WTC11 (cell line): ENCODE results near the gene ATF1. TPM values are rescaled to one million over a fixed set of nuclear protein-coding genes. Genes with fewer than 3 reads are reported as not detected.

Source experiments
- ATAC-seq: fragments of 200-7000 bp; cut with Tn5 transposase; 2 replicates; pipeline ENCODE4 v1.10.0; 2021; ENCODE audit warnings: mild to moderate bottlenecking, moderate library complexity
- CTCF ChIA-PET: fragments of 300-600 bp; sonication (Branson Sonifier 250); formaldehyde crosslinking; loops from one replicate; lab custom pipeline; 2021; ENCODE audit warnings: antibody characterized with exemption; lab: Charles Lee
- POLR2A ChIA-PET: fragments of 350-600 bp; sonication (Branson Sonifier 250); formaldehyde crosslinking; loops from one replicate; lab custom pipeline; 2021; ENCODE audit warnings: antibody characterized with exemption; lab: Charles Lee
- DNase-seq: peaks from one replicate; pipeline ENCODE4 v3.0.0; 2021; ENCODE audit warnings: low spot score
- H3K27ac Mint-ChIP-seq: 2 replicates; pipeline ENCODE4 v1.8.0; 2021; ENCODE audit warnings: mixed read lengths
- H3K27me3 Mint-ChIP-seq: 2 replicates; pipeline ENCODE4 v1.8.0; 2021; ENCODE audit warnings: low read depth, mild to moderate bottlenecking, moderate library complexity, mixed read lengths
- H3K36me3 Mint-ChIP-seq: 2 replicates; pipeline ENCODE4 v1.8.0; 2021; ENCODE audit warnings: mixed read lengths
- H3K4me1 Mint-ChIP-seq: 2 replicates; pipeline ENCODE4 v1.8.0; 2022; ENCODE audit warnings: mixed read lengths
- H3K4me3 Mint-ChIP-seq: 2 replicates; pipeline ENCODE4 v1.8.0; 2021; ENCODE audit warnings: mild to moderate bottlenecking, moderate library complexity, mixed read lengths
- H3K9me3 Mint-ChIP-seq: 2 replicates; pipeline ENCODE4 v1.8.0; 2021; ENCODE audit warnings: mixed read lengths
- ATF3 ChIP-seq: sonication (generic); formaldehyde crosslinking; conservative IDR thresholded peaks from 2 replicates; pipeline ENCODE4 v1.8.1; 2022; ENCODE audit warnings: mild to moderate bottlenecking, missing genetic modification reagents
- CBFB ChIP-seq: sonication (generic); formaldehyde crosslinking; IDR thresholded peaks from 2 replicates; pipeline ENCODE4 v1.8.1; 2022; ENCODE audit warnings: mild to moderate bottlenecking, low read depth, missing genetic modification reagents
- CTCF ChIP-seq: fragments of 200-600 bp; IDR thresholded peaks from 2 replicates; pipeline ENCODE4 v1.8.0; 2022; ENCODE audit warnings: antibody characterized with exemption
- E2F1 ChIP-seq: sonication (generic); formaldehyde crosslinking; IDR thresholded peaks from 2 replicates; pipeline ENCODE4 v1.8.0; 2022; ENCODE audit warnings: mild to moderate bottlenecking, missing genetic modification reagents
- ELF4 ChIP-seq: sonication (generic); formaldehyde crosslinking; IDR thresholded peaks from 2 replicates; pipeline ENCODE4 v1.8.1; 2022; ENCODE audit warnings: low read depth, mild to moderate bottlenecking, moderate library complexity, missing genetic modification reagents
- FOXJ3 ChIP-seq: sonication (generic); formaldehyde crosslinking; IDR thresholded peaks from 2 replicates; pipeline ENCODE4 v1.9.0; 2021; ENCODE audit warnings: missing genetic modification reagents, mild to moderate bottlenecking, borderline replicate concordance
- FOXK1 ChIP-seq: sonication (generic); formaldehyde crosslinking; IDR thresholded peaks from 2 replicates; pipeline ENCODE4 v1.8.0; 2022; ENCODE audit warnings: mild to moderate bottlenecking, moderate library complexity, missing genetic modification reagents
- FOXP1 ChIP-seq: sonication (generic); formaldehyde crosslinking; IDR thresholded peaks from 2 replicates; pipeline ENCODE4 v1.8.0; 2022; ENCODE audit warnings: missing genetic modification reagents, mild to moderate bottlenecking, moderate library complexity, borderline replicate concordance
- GTF2I ChIP-seq: fragments of 250-450 bp; sonication (Bioruptor Pico); conservative IDR thresholded peaks from 2 replicates; pipeline ENCODE4 v1.4.0; 2021; ENCODE audit warnings: mild to moderate bottlenecking
- HMGXB4 ChIP-seq: sonication (generic); formaldehyde crosslinking; IDR thresholded peaks from 2 replicates; pipeline ENCODE4 v1.8.1; 2023; ENCODE audit warnings: mild to moderate bottlenecking, moderate library complexity, missing genetic modification reagents
- MXD4 ChIP-seq: fragments of 250-450 bp; sonication (Bioruptor Pico); IDR thresholded peaks from 2 replicates; pipeline ENCODE4 v1.8.0; 2021; ENCODE audit warnings: mild to moderate bottlenecking, moderate library complexity, borderline replicate concordance
- NR3C1 ChIP-seq: sonication (generic); formaldehyde crosslinking; conservative IDR thresholded peaks from 2 replicates; pipeline ENCODE4 v1.8.1; 2023; ENCODE audit warnings: low read depth, mild to moderate bottlenecking, missing genetic modification reagents
- TCF7 ChIP-seq: sonication (generic); formaldehyde crosslinking; IDR thresholded peaks from 2 replicates; pipeline ENCODE4 v1.8.0; 2022; ENCODE audit warnings: mild to moderate bottlenecking, low read depth, missing genetic modification reagents, moderate library complexity
- TEAD1 ChIP-seq: sonication (generic); formaldehyde crosslinking; IDR thresholded peaks from 2 replicates; pipeline ENCODE4 v1.8.0; 2022; ENCODE audit warnings: mild to moderate bottlenecking, missing genetic modification reagents
- USF2 ChIP-seq: sonication (generic); formaldehyde crosslinking; IDR thresholded peaks from 2 replicates; pipeline ENCODE4 v1.8.1; 2023; ENCODE audit warnings: mild to moderate bottlenecking, missing genetic modification reagents, moderate library complexity
- ZBTB21 ChIP-seq: sonication (generic); formaldehyde crosslinking; IDR thresholded peaks from 2 replicates; pipeline ENCODE4 v1.8.1; 2023; ENCODE audit warnings: mild to moderate bottlenecking, missing genetic modification reagents, borderline replicate concordance
- ZNF138 ChIP-seq: sonication (generic); formaldehyde crosslinking; conservative IDR thresholded peaks from 2 replicates; pipeline ENCODE4 v1.8.1; 2022; ENCODE audit warnings: mild to moderate bottlenecking, moderate library complexity, missing genetic modification reagents
- ZNF219 ChIP-seq: sonication (generic); formaldehyde crosslinking; IDR thresholded peaks from 2 replicates; pipeline ENCODE4 v1.8.0; 2023; ENCODE audit warnings: missing genetic modification reagents, mild to moderate bottlenecking, borderline replicate concordance
- ZNF232 ChIP-seq: sonication (generic); formaldehyde crosslinking; IDR thresholded peaks from 2 replicates; pipeline ENCODE4 v1.8.0; 2022; ENCODE audit warnings: mild to moderate bottlenecking, missing genetic modification reagents
- ZNF263 ChIP-seq: sonication (generic); formaldehyde crosslinking; IDR thresholded peaks from 2 replicates; pipeline ENCODE4 v1.8.1; 2022; ENCODE audit warnings: low read depth, mild to moderate bottlenecking, moderate library complexity, missing genetic modification reagents
- ZNF281 ChIP-seq: sonication (generic); formaldehyde crosslinking; IDR thresholded peaks from 2 replicates; pipeline ENCODE4 v1.8.0; 2023; ENCODE audit warnings: mild to moderate bottlenecking, missing genetic modification reagents
- ZNF396 ChIP-seq: fragments of 250-450 bp; sonication (Bioruptor Pico); IDR thresholded peaks from 2 replicates; pipeline ENCODE4 v1.8.0; 2021; ENCODE audit warnings: mild to moderate bottlenecking, moderate library complexity, borderline replicate concordance
- ZNF512 ChIP-seq: sonication (generic); formaldehyde crosslinking; IDR thresholded peaks from 2 replicates; pipeline ENCODE4 v1.8.1; 2022; ENCODE audit warnings: missing genetic modification reagents, borderline replicate concordance
- ZNF671 ChIP-seq: fragments of 250-450 bp; sonication (Bioruptor Pico); IDR thresholded peaks from 2 replicates; pipeline ENCODE4 v1.8.0; 2021; ENCODE audit warnings: mild to moderate bottlenecking
- total RNA-seq: library from RNA; stranded (reverse); gene quantifications from 3 replicates; pipeline ENCODE4 v1.2.3, GENCODE V29; 2021

Gene ATF1
- total RNA-seq, 1 experiment from 2014 or later, result 34.8 TPM

GRCh38 chr12:50720085-50720484 is 43.8 kb upstream of the ATF1 start (continued):
- TF ChIP-seq ZNF281 (CRISPR knock-in tag), result no peak
- no peak for TF ChIP-seq ZNF263 (CRISPR knock-in tag)
- no peak for TF ChIP-seq ZNF396
- TF ChIP-seq FOXK1 (CRISPR knock-in tag), result no peak

- H3K4me3 Mint-ChIP-seq, result no peak overlapping the region
- H3K27ac Mint-ChIP-seq, result no peak overlapping the region
- TF ChIP-seq ATF3 (CRISPR knock-in tag), result no peak
- TF ChIP-seq E2F1, result no peak
- TF ChIP-seq USF2 (CRISPR knock-in tag), result no peak
- no peak for TF ChIP-seq ELF4 (CRISPR knock-in tag)
- no peak for TF ChIP-seq ZNF138
- no peak for TF ChIP-seq MXD4
- TF ChIP-seq FOXP1, result no peak
- H3K27me3 Mint-ChIP-seq, result no peaks in the 10 kb centered on the region
- no peaks in the 10 kb centered on the region for H3K9me3 Mint-ChIP-seq
- H3K4me1 Mint-ChIP-seq, result no peaks in the 10 kb centered on the region
- ChIA-PET POLR2A (no interaction called here), CTCF (interaction anchor here (1.0 to 1.5 kb wide), 2 partner anchors 15 to 266 kb away, joined by 3 read pairs; no protein-coding TSS in a partner anchor)
- ATAC-seq, result no peak
- H3K36me3 Mint-ChIP-seq, result peaks cover 51% of the 10 kb centered on the region
- DNase-seq, result no peak
Observed at GRCh38 chr12:50720501-50720900, 43.4 kb upstream of the ATF1 start.

- CTCF ChIA-PET, result no interaction called here
- DNase-seq, result no peak
- Mint-ChIP-seq H3K4me3 (no peak overlapping the region), H3K27ac (no peak overlapping the region), H3K27me3 (no peaks in the 10 kb centered on the region), H3K4me1 (no peaks in the 10 kb centered on the region), H3K36me3 (peaks cover 53% of the 10 kb centered on the region), H3K9me3 (no peaks in the 10 kb centered on the region)
- POLR2A ChIA-PET, result no interaction called here
- no peak for ATAC-seq
- TF ChIP-seq ZNF512, result no peak
- TF ChIP-seq TCF7 (CRISPR knock-in tag), result no peak
- TF ChIP-seq CBFB, result no peak
- TF ChIP-seq GTF2I, result no peak
- TF ChIP-seq ZBTB21 (CRISPR knock-in tag), result no peak
- TF ChIP-seq FOXJ3 (CRISPR knock-in tag), result no peak
- TF ChIP-seq ZNF219 (CRISPR knock-in tag), result no peak
- no peak for TF ChIP-seq NR3C1 (CRISPR knock-in tag)
- TF ChIP-seq HMGXB4, result no peak
- TF ChIP-seq ZNF232 (CRISPR knock-in tag), result no peak
- TF ChIP-seq TEAD1 (CRISPR knock-in tag), result no peak
- TF ChIP-seq CTCF, result no peak
- TF ChIP-seq FOXK1 (CRISPR knock-in tag), result no peak
- TF ChIP-seq ZNF671 (CRISPR knock-in tag), result no peak
- no peak for TF ChIP-seq USF2 (CRISPR knock-in tag)
Observed at GRCh38 chr12:50723865-50724264, 40.0 kb upstream of the ATF1 start.
